Liver (tissue), 9 donors: ENCODE results near the gene SDK2. TPM values are rescaled to one million over a fixed set of nuclear protein-coding genes. Genes with fewer than 3 reads are reported as not detected.

Experiments
- DNase-seq: peaks from one replicate; pipeline ENCODE4 v3.0.0-alpha.2; 2017; ENCODE audit warnings: low spot score
- H3K27ac ChIP-seq, 2 donors: one replicate each; pipeline ENCODE4 v1.7.0; 2013; ENCODE audit warnings: inconsistent platforms in 2 of 2, low read length in 2 of 2, control low read depth in 1 of 2, low read depth in 1 of 2, mild to moderate bottlenecking in 1 of 2
- H3K27me3 ChIP-seq, 4 donors: one replicate each; pipeline versions ENCODE4 v1.6.1 to v1.7.0; 2013; ENCODE audit warnings: low read length in 3 of 4, inconsistent platforms in 1 of 4, mild to moderate bottlenecking in 1 of 4, moderate library complexity in 1 of 4; ENCODE audit not compliant: control insufficient read depth in 4 of 4, insufficient read depth in 4 of 4
- H3K36me3 ChIP-seq, 4 donors: one replicate each; pipeline versions ENCODE4 v1.6.1 to v1.7.0; 2013; ENCODE audit warnings: low read length in 3 of 4, mild to moderate bottlenecking in 3 of 4, low read depth in 1 of 4, moderate library complexity in 1 of 4; ENCODE audit not compliant: control insufficient read depth in 4 of 4, insufficient read depth in 3 of 4
- H3K4me1 ChIP-seq, 4 donors: one replicate each; pipeline versions ENCODE4 v1.6.1 to v1.7.0; 2013; ENCODE audit warnings: low read length in 3 of 4, mild to moderate bottlenecking in 3 of 4, moderate library complexity in 1 of 4; ENCODE audit not compliant: control insufficient read depth in 4 of 4, insufficient read depth in 4 of 4
- H3K4me3 ChIP-seq, 3 donors: one replicate each; pipeline versions ENCODE4 v1.6.1 to v1.7.0; 2013; ENCODE audit warnings: low read length in 3 of 3, control low read depth in 1 of 3, low read depth in 1 of 3, mild to moderate bottlenecking in 1 of 3
- H3K9ac ChIP-seq, 2 donors: one replicate each; pipeline ENCODE4 v1.7.0; 2013; ENCODE audit warnings: low read length in 2 of 2, mild to moderate bottlenecking in 2 of 2, moderate library complexity in 2 of 2, control low read depth in 1 of 2, low read depth in 1 of 2
- H3K9me3 ChIP-seq, 4 donors: one replicate each; pipeline versions ENCODE4 v1.6.1 to v1.7.0; 2013; ENCODE audit warnings: low read length in 3 of 4; ENCODE audit not compliant: control insufficient read depth in 4 of 4
- ATF3 ChIP-seq: IDR thresholded peaks from 2 replicates; pipeline ENCODE4 v1.6.1; 2016; ENCODE audit warnings: antibody characterized with exemption
- EGR1 ChIP-seq, 2 donors: IDR thresholded peaks; 2 replicates each; pipeline ENCODE4 v1.6.1; 2016 to 2018; ENCODE audit warnings: antibody characterized with exemption in 2 of 2, low read depth in 2 of 2
- FOXA1 ChIP-seq: IDR thresholded peaks from 2 replicates; pipeline ENCODE4 v1.6.1; 2016; ENCODE audit warnings: antibody characterized with exemption
- GABPA ChIP-seq, 2 donors: IDR thresholded peaks in 1 of 2; conservative IDR thresholded peaks in 1 of 2; 2 replicates each; pipeline ENCODE4 v1.6.1; 2016; ENCODE audit warnings: antibody characterized with exemption in 2 of 2, mild to moderate bottlenecking in 1 of 2, moderate library complexity in 1 of 2
- HNF4A ChIP-seq, 2 donors: conservative IDR thresholded peaks; 2 replicates each; pipeline ENCODE4 v1.6.1; 2016; ENCODE audit warnings: antibody characterized with exemption in 2 of 2, mild to moderate bottlenecking in 2 of 2
- HNF4G ChIP-seq: IDR thresholded peaks from 2 replicates; pipeline ENCODE4 v1.6.1; 2016; ENCODE audit warnings: antibody characterized with exemption
- JUND ChIP-seq, 2 donors: IDR thresholded peaks; 2 replicates each; pipeline ENCODE4 v1.6.1; 2016; ENCODE audit warnings: antibody characterized with exemption in 2 of 2
- NR2F2 ChIP-seq: IDR thresholded peaks from 2 replicates; pipeline ENCODE4 v1.6.1; 2016; ENCODE audit warnings: antibody characterized with exemption
- RAD21 ChIP-seq, 2 donors: IDR thresholded peaks; 2 replicates each; pipeline ENCODE4 v1.6.1; 2016; ENCODE audit warnings: antibody characterized with exemption in 2 of 2, mild to moderate bottlenecking in 2 of 2
- REST ChIP-seq: IDR thresholded peaks from 2 replicates; pipeline ENCODE4 v1.6.1; 2016; ENCODE audit warnings: antibody characterized with exemption, mild to moderate bottlenecking
- RXRA ChIP-seq, 2 donors: IDR thresholded peaks; 2 replicates each; pipeline ENCODE4 v1.6.1; 2017 to 2018; ENCODE audit warnings: antibody characterized with exemption in 2 of 2, mild to moderate bottlenecking in 1 of 2
- SP1 ChIP-seq: IDR thresholded peaks from 2 replicates; pipeline ENCODE4 v1.6.1; 2018; ENCODE audit warnings: antibody characterized with exemption, mild to moderate bottlenecking
- TAF1 ChIP-seq: conservative IDR thresholded peaks from 2 replicates; pipeline ENCODE4 v1.6.1; 2016; ENCODE audit warnings: antibody characterized with exemption, mild to moderate bottlenecking
- YY1 ChIP-seq: IDR thresholded peaks from 2 replicates; pipeline ENCODE4 v1.6.1; 2016; ENCODE audit warnings: antibody characterized with exemption, mild to moderate bottlenecking
- WGBS: extraction: QIAGEN DNeasy Blood & Tissue Kit; methylation state at CpG from one replicate; pipeline ENCODE4 v1.1.7; 2013; 5-methylcytosine and 5-hydroxymethylcytosine counted together
- polyA plus RNA-seq, 2 donors: library from polyadenylated mRNA; stranded (reverse) in 1 of 2; unstranded in 1 of 2; fragments of 200-250 nt in 1 of 2; fragments of >200 nt in 1 of 2; fragmentation: Nextera tagmentation in 1 of 2; extraction: Ambion mirVana in 1 of 2; gene quantifications; one replicate each; pipeline versions ENCODE4 v1.2.1 to v1.2.3, GENCODE V29; 2013 to 2015
- total RNA-seq, 2 donors: library from RNA; depleted of rRNA; stranded (reverse); fragments of >200 nt; gene quantifications; one replicate each; pipeline ENCODE4 v1.2.3, GENCODE V29; 2014
- TF ChIP-seq, protein P1 (sequence below): IDR thresholded peaks from 2 replicates; pipeline ENCODE4 v1.6.1; 2016; ENCODE audit warnings: antibody characterized with exemption
- TF ChIP-seq, protein P2 (sequence below): IDR thresholded peaks from 2 replicates; pipeline ENCODE4 v1.6.1; 2016; ENCODE audit warnings: antibody characterized with exemption
- TF ChIP-seq, protein P3 (sequence below): fragments of 150-350 bp; IDR thresholded peaks from 2 replicates; pipeline ENCODE4 v1.5.1; 2017; ENCODE audit warnings: improper control_type of control experiment, low read depth, low read length; ENCODE audit not compliant: missing input control
- donor health status: healthy.
- donor health status: healthy.
- donor health status: healthy.
- donor health status: healthy.
- donor health status: healthy.

Gene SDK2
- total and polyA plus RNA-seq, 4 donors = 0.05 to 0.42 (median 0.10) TPM

DNA sequence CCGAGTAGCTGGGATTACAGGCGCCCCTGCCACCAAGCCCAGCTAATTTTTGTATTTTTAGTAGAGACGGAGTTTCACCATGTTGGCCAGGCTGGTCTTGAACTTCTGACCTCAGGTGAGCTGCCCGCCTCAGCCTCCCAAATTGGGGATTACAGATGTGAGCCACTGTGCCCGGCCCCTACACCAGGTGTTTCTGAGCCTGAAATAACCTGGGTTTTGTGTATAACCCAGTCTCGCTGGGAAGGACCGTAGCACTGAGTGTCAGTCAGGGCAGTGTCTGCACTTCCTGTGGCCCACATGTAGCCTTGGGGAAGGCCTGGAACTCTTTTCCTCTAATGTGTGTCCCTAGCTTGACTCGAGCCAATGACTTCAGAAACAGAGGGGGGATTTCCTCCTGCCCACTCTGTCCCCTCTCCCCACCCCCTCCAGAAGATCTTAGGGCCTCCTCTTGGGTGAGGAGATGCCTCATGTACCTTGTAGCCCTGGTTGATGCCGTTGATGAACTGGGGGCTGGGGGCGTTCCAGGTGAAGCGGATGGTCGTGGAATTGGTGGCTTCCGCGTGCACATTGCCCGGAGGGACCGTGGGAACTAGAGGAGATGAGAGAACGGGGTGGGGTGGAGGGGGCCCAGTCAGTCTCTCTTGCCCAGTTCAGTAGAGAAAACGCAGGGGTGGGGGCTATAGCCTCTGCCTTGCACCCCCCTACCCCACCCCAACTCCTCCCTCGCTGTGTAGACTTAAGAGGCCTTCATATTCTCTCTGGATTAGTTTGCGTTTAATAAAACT, 229.9 kb downstream of the SDK2 start:
- no peak overlapping the region for H3K4me3 ChIP-seq
- no peaks in the 10 kb centered on the region for H3K27me3 ChIP-seq
- TF ChIP-seq SP1 (no peak), REST (no peak), HNF4G (no peak), RXRA (IDR thresholded peaks at IDR 0.05) (no peak), HNF4A (conservative IDR thresholded peaks at IDR 0.05) (no peak), YY1 (no peak), GABPA (IDR thresholded peaks at IDR 0.05 in 1 of 2, conservative IDR thresholded peaks at IDR 0.05 in 1 of 2) (no peak), JUND (IDR thresholded peaks at IDR 0.05) (no peak), TAF1 (no peak), RAD21 (IDR thresholded peaks at IDR 0.05) (no peak), ATF3 (no peak), EGR1 (IDR thresholded peaks at IDR 0.05; ENCODE audit: low read depth in 2 of 2) (no peak), FOXA1 (no peak), NR2F2 (no peak)
- TF ChIP-seq, protein P1, sequence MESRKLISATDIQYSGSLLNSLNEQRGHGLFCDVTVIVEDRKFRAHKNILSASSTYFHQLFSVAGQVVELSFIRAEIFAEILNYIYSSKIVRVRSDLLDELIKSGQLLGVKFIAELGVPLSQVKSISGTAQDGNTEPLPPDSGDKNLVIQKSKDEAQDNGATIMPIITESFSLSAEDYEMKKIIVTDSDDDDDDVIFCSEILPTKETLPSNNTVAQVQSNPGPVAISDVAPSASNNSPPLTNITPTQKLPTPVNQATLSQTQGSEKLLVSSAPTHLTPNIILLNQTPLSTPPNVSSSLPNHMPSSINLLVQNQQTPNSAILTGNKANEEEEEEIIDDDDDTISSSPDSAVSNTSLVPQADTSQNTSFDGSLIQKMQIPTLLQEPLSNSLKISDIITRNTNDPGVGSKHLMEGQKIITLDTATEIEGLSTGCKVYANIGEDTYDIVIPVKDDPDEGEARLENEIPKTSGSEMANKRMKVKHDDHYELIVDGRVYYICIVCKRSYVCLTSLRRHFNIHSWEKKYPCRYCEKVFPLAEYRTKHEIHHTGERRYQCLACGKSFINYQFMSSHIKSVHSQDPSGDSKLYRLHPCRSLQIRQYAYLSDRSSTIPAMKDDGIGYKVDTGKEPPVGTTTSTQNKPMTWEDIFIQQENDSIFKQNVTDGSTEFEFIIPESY = no peak
- TF ChIP-seq, protein P2, sequence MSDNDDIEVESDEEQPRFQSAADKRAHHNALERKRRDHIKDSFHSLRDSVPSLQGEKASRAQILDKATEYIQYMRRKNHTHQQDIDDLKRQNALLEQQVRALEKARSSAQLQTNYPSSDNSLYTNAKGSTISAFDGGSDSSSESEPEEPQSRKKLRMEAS = no peak
- TF ChIP-seq, protein P3, sequence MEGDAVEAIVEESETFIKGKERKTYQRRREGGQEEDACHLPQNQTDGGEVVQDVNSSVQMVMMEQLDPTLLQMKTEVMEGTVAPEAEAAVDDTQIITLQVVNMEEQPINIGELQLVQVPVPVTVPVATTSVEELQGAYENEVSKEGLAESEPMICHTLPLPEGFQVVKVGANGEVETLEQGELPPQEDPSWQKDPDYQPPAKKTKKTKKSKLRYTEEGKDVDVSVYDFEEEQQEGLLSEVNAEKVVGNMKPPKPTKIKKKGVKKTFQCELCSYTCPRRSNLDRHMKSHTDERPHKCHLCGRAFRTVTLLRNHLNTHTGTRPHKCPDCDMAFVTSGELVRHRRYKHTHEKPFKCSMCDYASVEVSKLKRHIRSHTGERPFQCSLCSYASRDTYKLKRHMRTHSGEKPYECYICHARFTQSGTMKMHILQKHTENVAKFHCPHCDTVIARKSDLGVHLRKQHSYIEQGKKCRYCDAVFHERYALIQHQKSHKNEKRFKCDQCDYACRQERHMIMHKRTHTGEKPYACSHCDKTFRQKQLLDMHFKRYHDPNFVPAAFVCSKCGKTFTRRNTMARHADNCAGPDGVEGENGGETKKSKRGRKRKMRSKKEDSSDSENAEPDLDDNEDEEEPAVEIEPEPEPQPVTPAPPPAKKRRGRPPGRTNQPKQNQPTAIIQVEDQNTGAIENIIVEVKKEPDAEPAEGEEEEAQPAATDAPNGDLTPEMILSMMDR = no peak
- H3K36me3 ChIP-seq = no peaks in the 10 kb centered on the region
- no peak overlapping the region for H3K9ac ChIP-seq
- no peak for DNase-seq
- H3K4me1 ChIP-seq = no peaks in the 10 kb centered on the region
- H3K9me3 ChIP-seq = no peaks in the 10 kb centered on the region
- H3K27ac ChIP-seq = no peak overlapping the region
- WGBS = 85% methylated on average over 20 of the region's 20 CpGs
